Measurements from ENCODE around the gene BACH1.

Gene BACH1

GRCh38 chr21:29315131-29315749, 16.5 kb downstream of the BACH1 start:
- no peak for DNase-seq (ENCODE audit: low spot score)

GRCh38 chr21:29316029-29316742, 17.5 kb downstream of the BACH1 start:
- no peak for DNase-seq (ENCODE audit: low spot score)

- no peak for DNase-seq (ENCODE audit: low spot score)
These were observed 18.1 kb downstream of the BACH1 start for GRCh38 chr21:29316806-29317205.

DNA sequence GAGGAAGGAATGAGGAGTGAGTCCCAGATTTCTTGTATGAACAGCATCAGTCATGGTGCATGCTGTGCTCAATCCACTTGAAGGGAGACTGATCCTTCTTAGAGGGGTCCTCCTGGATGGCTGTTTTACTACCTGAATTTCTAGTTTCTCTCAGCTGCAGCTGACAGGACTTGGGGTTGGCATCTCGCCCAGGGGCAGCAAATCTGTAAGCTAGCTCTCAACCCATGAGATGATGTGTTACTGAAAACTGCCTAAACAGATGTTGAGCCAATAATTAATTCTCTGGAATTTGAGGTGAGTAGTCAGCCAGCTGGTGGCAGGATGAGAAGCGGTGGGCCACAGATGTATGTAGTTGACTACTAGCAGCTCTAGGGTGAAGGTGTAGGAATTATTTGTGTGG, 19.6 kb downstream of the BACH1 start:
- no peak for DNase-seq (ENCODE audit: low spot score)

GRCh38 chr21:29320031-29320430, 21.3 kb downstream of the BACH1 start:
- DNase-seq (ENCODE audit: low spot score): no peak

GRCh38 chr21:29321217-29321616, 22.5 kb downstream of the BACH1 start:
- DNase-seq (ENCODE audit: low spot score): no peak

GRCh38 chr21:29321932-29322928, 23.5 kb downstream of the BACH1 start:
- no peak for DNase-seq (ENCODE audit: low spot score)

- DNase-seq (ENCODE audit: low spot score): no peak
These were observed 24.5 kb downstream of the BACH1 start for GRCh38 chr21:29323189-29323588.

GRCh38 chr21:29326914-29327554, 28.3 kb downstream of the BACH1 start:
- DNase-seq (ENCODE audit: low spot score): no peak

DNA sequence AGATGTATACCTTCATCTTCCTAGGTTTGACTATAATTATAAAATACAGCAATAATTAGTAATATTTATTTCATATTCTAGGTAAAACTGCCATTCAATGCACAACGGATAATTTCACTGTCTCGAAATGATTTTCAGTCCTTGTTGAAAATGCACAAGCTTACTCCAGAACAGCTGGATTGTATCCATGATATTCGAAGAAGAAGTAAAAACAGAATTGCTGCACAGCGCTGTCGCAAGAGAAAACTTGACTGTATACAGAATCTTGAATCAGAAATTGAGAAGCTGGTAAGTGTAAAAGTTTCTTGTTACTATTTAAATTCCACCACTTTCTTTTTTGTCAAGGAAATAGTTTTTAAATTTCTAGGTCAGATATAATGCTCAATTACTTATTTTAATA, 30.7 kb downstream of the BACH1 start:
- no peak for DNase-seq (ENCODE audit: low spot score)

DNA sequence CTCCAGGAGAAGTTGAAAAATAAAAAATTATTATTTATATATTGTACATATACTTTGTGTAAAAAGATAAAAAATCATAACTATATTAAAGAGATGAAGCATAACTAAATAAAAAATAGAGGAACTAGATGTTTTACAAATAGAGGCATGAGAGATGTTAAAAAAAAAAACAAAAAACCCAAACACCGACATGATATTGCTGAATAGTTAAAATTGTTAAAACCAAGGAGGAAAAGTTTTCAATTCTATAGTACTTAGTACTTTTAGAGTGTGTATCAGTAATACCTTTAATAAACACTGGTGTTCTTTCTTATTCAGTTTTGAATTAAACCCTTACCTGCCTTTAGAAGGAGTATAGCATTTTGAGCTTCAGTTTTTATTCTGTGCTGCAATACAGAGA, 32.1 kb downstream of the BACH1 start:
- DNase-seq (ENCODE audit: low spot score): no peak

GRCh38 chr21:29332461-29333362, 34.0 kb downstream of the BACH1 start:
- peak; percentile 63 for DNase-seq (ENCODE audit: low spot score)

DNA sequence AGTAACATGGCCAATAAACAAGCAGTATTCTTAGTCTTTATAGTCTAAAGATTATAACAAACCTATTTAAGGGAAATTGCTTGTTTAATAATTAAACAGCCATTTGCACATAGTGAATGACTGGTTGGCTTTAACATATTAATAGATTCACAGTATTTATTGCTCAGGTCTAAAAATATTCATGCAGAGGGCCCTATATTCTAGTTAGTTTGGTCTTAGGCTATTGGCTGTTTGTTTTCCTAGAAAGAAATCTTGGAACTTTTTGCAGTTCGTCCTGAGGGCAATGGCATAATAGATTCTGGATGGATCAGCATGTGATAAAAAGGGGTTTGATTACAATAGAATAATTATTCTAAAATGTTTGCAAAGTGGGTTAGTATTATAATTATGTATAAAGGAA, 34.7 kb downstream of the BACH1 start:
- DNase-seq (ENCODE audit: low spot score): no peak

- no peak for DNase-seq (ENCODE audit: low spot score)
These were observed 36.2 kb downstream of the BACH1 start for GRCh38 chr21:29334717-29335428.

DNA sequence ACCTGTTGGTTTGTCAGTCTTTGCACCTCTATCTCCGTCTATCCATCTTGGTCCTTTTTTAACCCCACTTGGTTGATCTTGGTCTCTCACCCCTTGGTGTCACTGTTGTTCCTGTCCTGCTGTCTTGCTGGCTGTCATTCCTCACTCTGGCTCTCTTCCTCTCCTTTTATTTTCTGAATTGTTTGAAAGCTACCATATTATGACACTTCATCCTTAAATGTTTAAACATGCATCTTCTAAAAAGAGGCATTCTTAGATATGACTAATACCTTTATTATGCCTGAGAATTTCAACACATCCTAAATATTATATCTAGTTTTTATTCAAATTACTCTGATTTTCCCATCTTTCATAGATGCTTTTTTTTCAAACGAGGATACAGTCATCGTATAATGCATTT, 37.0 kb downstream of the BACH1 start:
- peak; percentile 20 for DNase-seq (ENCODE audit: low spot score)

GRCh38 chr21:29338256-29338655, 39.5 kb downstream of the BACH1 start:
- DNase-seq (ENCODE audit: low spot score): no peak

DNA sequence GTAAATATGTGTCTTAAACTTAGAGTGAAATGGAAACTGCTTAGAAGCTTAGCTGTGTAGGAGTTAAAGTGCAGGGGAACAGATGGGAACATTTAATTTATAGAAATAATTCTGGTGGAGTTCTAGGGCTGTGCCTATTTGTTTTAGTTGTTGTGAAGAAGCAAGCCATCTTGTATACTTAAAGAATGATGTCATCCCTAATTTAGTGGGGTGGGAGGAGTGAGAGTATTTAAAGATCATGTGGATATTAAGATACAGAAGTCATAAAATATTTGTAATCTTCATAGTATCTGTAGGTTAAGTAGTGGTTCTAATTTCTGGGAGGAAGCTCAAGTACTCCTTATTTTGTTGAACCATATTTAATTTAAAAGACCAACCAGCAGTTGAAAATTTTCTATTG, 41.5 kb downstream of the BACH1 start:
- no peak for DNase-seq (ENCODE audit: low spot score)

- peak; percentile 91 for DNase-seq (ENCODE audit: low spot score)
These were observed 43.7 kb downstream of the BACH1 start for GRCh38 chr21:29342363-29342957.

DNA sequence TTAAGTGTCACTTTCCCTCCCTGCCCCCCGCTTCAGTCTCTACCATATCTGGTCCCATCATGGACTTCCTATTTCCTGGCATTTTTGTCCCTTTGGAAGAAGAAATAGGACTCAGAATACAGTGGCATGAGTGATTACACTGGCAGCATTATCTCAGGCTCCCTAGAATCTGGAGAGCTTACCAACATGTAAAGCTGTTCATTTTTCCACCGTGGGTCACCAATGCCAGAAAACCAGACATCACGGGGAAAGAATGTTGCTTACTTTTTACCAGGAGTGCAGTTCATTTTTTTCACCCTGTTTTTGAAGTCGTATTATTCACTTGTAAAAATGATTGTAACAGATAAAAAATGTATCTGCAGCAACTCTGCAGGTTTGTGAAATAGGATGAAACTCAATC, 44.8 kb downstream of the BACH1 start:
- DNase-seq (ENCODE audit: low spot score): peak; percentile 44

- no peak for DNase-seq (ENCODE audit: low spot score)
These were observed 47.6 kb downstream of the BACH1 start for GRCh38 chr21:29346281-29346680.
